ENCODE measurements around the gene PRTG. TPM values are rescaled to one million over a fixed set of nuclear protein-coding genes. Genes with fewer than 3 reads are reported as not detected.

The PRTG gene
- total RNA-seq, result 3.0 and 3.4 TPM in 2 replicates

GRCh38 chr15:55742927-55743728 is at the start of gene PRTG:
PRTG (minus strand) TSS chr15:55743152; CDS start chr15:55742931, 221 bp downstream.

DNA sequence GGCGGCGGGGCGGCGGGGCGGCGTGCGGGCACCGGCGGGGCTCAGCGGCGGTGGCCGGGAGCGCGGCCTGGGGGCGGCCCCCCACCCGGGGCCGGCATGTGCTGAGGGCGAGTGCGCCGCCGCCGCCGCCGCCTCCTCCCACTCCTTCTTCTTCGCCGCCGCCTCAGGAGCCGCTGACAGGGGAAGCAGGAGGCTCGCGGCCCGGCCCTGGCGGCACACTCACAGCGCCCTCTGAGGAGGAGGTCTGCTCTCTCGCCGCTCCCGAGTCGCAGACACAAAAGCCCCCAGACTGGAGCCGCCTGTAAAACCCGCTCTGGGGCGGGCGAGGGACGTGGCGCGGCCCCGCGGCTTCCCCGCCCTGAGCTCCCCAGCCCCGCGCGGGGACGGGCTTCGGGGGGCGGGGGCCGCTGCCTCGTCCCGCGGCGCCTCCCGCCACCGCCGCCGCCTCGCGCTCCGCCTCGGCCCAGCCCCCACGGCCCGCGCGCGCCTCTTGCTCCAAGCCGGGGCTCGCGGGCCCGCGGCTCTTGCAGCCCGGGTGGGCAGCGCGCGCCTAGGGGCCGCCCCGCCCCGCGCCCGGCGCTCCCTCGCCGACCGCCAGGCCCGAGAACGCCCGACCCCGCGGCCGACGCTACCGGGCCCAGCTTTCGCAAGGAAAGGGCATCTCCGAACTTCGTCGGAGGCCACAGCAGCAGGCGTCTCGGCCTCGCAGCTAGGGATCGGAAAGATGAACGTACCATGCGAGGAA is 154.7 kb downstream of the PRTG start, which contains the start of gene PYGO1:
TSS of gene PYGO1 (minus strand) at position 276 of the 745 bp plus-strand sequence. CDS start 462 bp downstream, outside the sequence.

Small RNAs within 50 kb of the gene (small RNA-seq; reads per million reads assigned to genes)
- gene AC009997.1, result not detected

Other genes starting within 250 kb of the PRTG start
- 4.4 and 5.0 TPM in 2 replicates for gene DNAAF4, start 234.9 kb downstream of the PRTG start, total RNA-seq
- 20.4 and 20.5 TPM in 2 replicates for gene PYGO1, start 154.8 kb downstream of the PRTG start, total RNA-seq